GM13976 (cell line): ENCODE data around the gene SPAG5.

ENCODE experiments used
- DNase-seq: peaks from one replicate; pipeline ENCODE4 v3.0.0; 2012; ENCODE audit warnings: low spot score
- in situ Hi-C: fragments of 300-500 bp; cut with MboI; formaldehyde crosslinking; loops from one replicate; pipeline ENCODE4 v1.12.0; 2022; ENCODE audit warnings: low sequenced_read_pairs, mixed read lengths, inconsistent platforms; ENCODE audit not compliant: unreplicated experiment
- TF ChIP-seq, protein P1 (sequence below): IDR thresholded peaks from 2 replicates; pipeline ENCODE4 v1.5.1; 2012; ENCODE audit warnings: borderline replicate concordance, mild to moderate bottlenecking; ENCODE audit not compliant: insufficient read depth; ENCODE audit errors: extremely low read depth, missing control alignments, control extremely low read depth

The SPAG5 gene

DNA sequence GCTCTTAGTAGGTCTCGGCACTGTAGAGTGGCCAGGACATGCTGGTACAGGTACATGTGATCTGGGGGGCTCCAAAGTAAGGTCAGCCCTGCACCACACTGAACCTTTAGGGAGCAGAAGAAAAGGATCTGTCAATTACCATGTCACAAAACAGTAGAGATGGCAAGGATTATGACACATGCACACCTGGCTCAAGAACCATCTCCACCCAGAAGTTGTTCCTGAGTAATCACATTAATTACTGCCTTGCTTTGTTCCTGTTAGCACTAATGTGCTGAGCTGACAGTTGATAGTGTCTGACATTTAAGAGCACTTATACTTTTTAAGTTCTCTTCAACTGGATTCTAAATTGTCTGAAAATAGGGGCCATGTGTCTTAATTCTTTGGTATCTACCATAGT is 36.7 kb upstream of the SPAG5 start:
- in situ Hi-C loops: no loop called here
- TF ChIP-seq, protein P1, sequence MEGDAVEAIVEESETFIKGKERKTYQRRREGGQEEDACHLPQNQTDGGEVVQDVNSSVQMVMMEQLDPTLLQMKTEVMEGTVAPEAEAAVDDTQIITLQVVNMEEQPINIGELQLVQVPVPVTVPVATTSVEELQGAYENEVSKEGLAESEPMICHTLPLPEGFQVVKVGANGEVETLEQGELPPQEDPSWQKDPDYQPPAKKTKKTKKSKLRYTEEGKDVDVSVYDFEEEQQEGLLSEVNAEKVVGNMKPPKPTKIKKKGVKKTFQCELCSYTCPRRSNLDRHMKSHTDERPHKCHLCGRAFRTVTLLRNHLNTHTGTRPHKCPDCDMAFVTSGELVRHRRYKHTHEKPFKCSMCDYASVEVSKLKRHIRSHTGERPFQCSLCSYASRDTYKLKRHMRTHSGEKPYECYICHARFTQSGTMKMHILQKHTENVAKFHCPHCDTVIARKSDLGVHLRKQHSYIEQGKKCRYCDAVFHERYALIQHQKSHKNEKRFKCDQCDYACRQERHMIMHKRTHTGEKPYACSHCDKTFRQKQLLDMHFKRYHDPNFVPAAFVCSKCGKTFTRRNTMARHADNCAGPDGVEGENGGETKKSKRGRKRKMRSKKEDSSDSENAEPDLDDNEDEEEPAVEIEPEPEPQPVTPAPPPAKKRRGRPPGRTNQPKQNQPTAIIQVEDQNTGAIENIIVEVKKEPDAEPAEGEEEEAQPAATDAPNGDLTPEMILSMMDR: no peak
- no peak for DNase-seq

DNA sequence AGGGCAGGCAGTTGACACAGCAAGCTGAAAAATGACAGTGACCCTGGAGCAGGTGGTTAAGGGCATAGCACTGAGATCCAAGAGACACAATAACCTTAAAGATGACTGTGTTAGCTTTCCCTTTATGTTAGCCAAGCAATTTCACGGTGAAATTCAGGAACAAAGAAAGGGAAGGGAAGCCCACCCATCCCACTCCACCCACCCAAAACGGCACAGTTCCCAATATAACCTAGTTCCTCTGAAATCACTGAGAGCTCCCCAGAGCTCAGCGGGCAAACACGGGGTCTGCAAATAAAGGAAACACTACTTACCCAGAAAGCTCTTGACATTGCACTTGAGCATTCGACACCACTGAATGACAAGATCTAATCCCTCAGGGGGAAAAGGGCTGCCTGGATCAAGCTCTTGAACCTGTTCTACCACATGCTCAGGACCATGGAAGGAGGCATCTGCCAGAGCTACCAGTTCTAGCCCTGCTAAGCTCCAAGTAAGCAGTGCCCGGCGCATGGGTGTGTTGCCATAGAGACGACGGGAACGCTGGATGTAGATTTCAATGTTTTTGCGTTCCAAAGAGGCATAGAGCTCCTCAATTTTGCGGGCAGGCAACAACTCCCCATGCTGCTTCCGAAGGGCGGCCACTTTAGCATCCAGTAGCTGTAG is 35.5 kb upstream of the SPAG5 start:
- in situ Hi-C loops: no loop called here
- TF ChIP-seq, protein P1: no peak
- DNase-seq: no peak

DNA sequence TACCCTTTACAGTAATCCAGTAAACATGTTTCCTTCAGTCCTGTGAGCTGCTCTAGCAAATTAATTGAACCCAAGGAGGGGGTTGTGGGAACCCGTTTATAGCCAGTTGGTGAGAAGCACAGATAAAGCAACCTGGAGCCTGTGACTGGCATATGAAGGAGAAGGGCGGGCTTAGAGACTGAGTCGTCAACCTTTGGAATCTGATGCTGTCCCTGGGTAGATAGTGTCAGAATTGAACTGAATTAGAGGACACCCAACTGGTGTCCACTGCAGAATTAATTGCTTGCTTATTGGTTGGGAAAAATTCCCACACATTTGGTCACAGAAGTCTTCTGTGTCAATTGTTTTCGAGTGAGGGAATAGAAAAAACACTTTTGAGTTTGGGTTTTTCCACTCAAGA is 28.0 kb upstream of the SPAG5 start:
- TF ChIP-seq, protein P1: no peak
- in situ Hi-C loops: no loop called here
- no peak for DNase-seq

DNA sequence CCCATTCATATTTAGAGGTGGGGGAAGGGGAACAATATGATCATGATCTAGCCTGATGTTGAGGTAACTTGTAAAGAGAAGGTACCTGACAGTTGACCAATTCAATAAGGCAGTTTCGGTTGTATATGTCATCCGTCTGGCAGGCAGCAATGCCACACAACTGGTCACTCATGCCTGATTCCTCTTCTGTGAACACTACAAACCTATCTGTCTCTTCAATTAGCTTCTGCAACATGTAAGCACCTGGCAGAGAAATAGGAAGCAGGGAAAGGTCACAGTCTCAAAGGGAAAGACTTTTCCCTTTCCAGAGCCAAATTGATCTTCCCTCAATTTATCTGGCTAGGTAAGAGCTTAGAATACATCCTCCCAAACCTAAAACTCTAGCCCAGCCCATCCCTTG is 25.3 kb upstream of the SPAG5 start:
- in situ Hi-C loops: no loop called here
- TF ChIP-seq, protein P1: no peak
- no peak for DNase-seq

DNA sequence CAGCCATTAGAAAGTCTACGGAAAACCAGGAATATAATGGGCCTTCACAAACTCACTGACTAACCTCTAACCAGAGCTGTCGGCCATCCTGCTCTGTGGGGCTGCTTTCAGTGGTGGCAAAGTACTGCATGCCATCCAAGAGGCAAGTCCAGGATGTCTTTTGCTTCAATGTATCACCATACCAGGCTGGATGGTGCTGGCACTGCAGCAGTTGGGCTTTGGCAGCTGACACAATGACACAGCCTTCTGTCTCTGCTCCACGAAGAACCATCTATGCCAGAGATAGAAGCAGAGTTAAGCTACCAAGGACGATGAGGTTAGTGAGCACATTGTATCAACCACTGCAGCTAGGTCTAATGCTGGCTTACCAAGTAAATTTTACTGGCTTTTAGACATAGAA is 24.9 kb upstream of the SPAG5 start:
- in situ Hi-C loops: no loop called here
- TF ChIP-seq, protein P1: no peak
- no peak for DNase-seq

DNA sequence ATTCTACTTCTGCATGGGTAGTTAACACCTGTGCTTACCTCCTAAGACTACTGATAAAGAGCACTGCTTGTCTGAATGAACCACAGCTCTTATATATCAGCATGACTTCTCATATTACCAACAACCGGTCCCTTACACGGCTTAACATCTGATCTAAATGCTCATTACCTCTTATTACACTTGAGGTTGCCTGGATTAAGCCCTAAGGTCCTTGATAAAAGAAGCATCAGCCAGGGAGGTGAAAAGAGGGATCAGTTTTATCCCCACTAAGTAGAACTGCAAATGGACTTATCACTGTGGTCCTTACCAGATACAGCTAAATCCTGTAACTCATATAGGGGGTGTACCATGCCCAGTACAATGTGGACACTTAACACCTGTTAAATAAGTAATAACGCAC is 23.4 kb upstream of the SPAG5 start:
- TF ChIP-seq, protein P1: no peak
- no peak for DNase-seq
- in situ Hi-C loops: no loop called here
